Stomach (tissue), 9 donors: ENCODE measurements around the gene UHMK1. TPM values are rescaled to one million over a fixed set of nuclear protein-coding genes. Genes with fewer than 3 reads are reported as not detected.
"Not testable (repeated sequence)": the region's sequence is repeated elsewhere in the genome, so short reads cannot be mapped to it uniquely, and the experiment has no call there.

ENCODE experiments used
- DNase-seq, 2 donors: peaks; one replicate each; pipeline versions ENCODE4 v3.0.0 to v3.0.0-alpha.2; 2013 to 2019
- H3K27ac ChIP-seq, 5 donors: fragments of 200-600 bp in 4 of 5; sonication (generic) in 4 of 5; one replicate each; pipeline ENCODE4 v1.5.1; 2013 to 2019; ENCODE audit warnings: mild to moderate bottlenecking in 1 of 5, moderate library complexity in 1 of 5
- H3K27me3 ChIP-seq, 3 donors: fragments of 200-600 bp; sonication (generic); one replicate each; pipeline ENCODE4 v1.5.1; 2017 to 2019; ENCODE audit warnings: mixed run types in 1 of 3
- H3K36me3 ChIP-seq, 4 donors: fragments of 200-600 bp; sonication (generic); 1 replicate in 3 of 4; 2 replicates in 1 of 4; pipeline ENCODE4 v1.5.1; 2016 to 2019
- H3K4me1 ChIP-seq, 4 donors: fragments of 200-600 bp; sonication (generic); one replicate each; pipeline ENCODE4 v1.5.1; 2016 to 2019
- H3K4me3 ChIP-seq, 4 donors: fragments of 200-600 bp; sonication (generic) in 3 of 4; one replicate each; pipeline ENCODE4 v1.5.1; 2016 to 2019; ENCODE audit warnings: mild to moderate bottlenecking in 1 of 4
- H3K9me3 ChIP-seq, 4 donors: fragments of 200-600 bp; sonication (generic); one replicate each; pipeline ENCODE4 v1.5.1; 2016 to 2019
- CTCF ChIP-seq, 7 experiments: fragments of 450-650 bp in 4 of 7; fragments of 200-600 bp in 3 of 7; sonication (generic) in 3 of 7; IDR thresholded peaks; one replicate each; pipeline ENCODE4 v1.5.1; 2016 to 2019; ENCODE audit warnings: antibody characterized with exemption in 7 of 7, control low read depth in 2 of 7, mild to moderate bottlenecking in 1 of 7
- EP300 ChIP-seq: sonication (generic); formaldehyde crosslinking; IDR thresholded peaks from one replicate; pipeline ENCODE4 v1.6.1; 2017; ENCODE audit warnings: antibody characterized with exemption
- POLR2A ChIP-seq, 4 donors: fragments of 450-650 bp; IDR thresholded peaks; one replicate each; pipeline ENCODE4 v1.6.1; 2016; ENCODE audit warnings: antibody characterized with exemption in 4 of 4, control low read depth in 2 of 4, mild to moderate bottlenecking in 1 of 4, moderate library complexity in 1 of 4
- POLR2AphosphoS5 ChIP-seq, 3 donors: sonication (generic); formaldehyde crosslinking; IDR thresholded peaks; one replicate each; pipeline ENCODE4 v1.6.1; 2016; ENCODE audit warnings: antibody characterized with exemption in 3 of 3
- WGBS, 5 donors: extraction: QIAGEN DNeasy Blood & Tissue Kit in 3 of 5; methylation state at CpG; one replicate each; pipeline versions ENCODE4 v1.1.5 to v1.1.7; 2013 to 2018; 5-methylcytosine and 5-hydroxymethylcytosine counted together
- intact Hi-C: fragments of 100-400 bp; cut with DNase I; formaldehyde crosslinking; loops from one replicate; pipeline ENCODE4 v1.15.1; 2023; ENCODE audit warnings: low total_unique reads
- polyA plus RNA-seq, 3 donors: library from polyadenylated mRNA; stranded (reverse); fragments of 200-250 nt; gene quantifications; one replicate each; pipeline ENCODE4 v1.2.3, GENCODE V29; 2013
- total RNA-seq, 5 donors: library from RNA; depleted of rRNA; stranded (reverse); fragments of >200 nt; gene quantifications; one replicate each; pipeline versions ENCODE4 v1.1.0 to v1.2.3, GENCODE V29; 2014 to 2016
- donor health status: healthy with polysubstance abuse.
- donor health status: Bipolar disorder and iron deficiency.
- donor health status: healthy.

The UHMK1 gene
- total and polyA plus RNA-seq, 8 donors, result 2.9 to 80.6 (median 19.8) TPM

GRCh38 chr1:162566870-162567269, 69.3 kb downstream of the UHMK1 start:
- intact Hi-C loops, result no loop called here
- TF ChIP-seq POLR2AphosphoS5 (IDR thresholded peaks at IDR 0.05) (peak in 1 of 3 donors; percentile 28), POLR2A (IDR thresholded peaks at IDR 0.05) (no peak), EP300 (no peak)
- no peak for DNase-seq
- peaks cover 5 to 29% (median 21%) of the 10 kb centered on the region in 4 donors for H3K36me3 ChIP-seq
- H3K4me3 ChIP-seq, result no peak overlapping the region
- no peaks in the 10 kb centered on the region for H3K27me3 ChIP-seq
- H3K4me1 ChIP-seq, result peaks cover 30 to 95% (median 77%) of the 10 kb centered on the region in 4 donors
- 54 to 80% (median 74%) methylated on average over 1 of the region's 1 CpG for WGBS, 5 donors
- no peaks in the 10 kb centered on the region for H3K9me3 ChIP-seq
- H3K27ac ChIP-seq, result peak overlapping the region in 3 of 5 donors; percentile 36 to 86 (median 36)

- 15 to 32% (median 21%) methylated on average over 4 of the region's 4 CpGs for WGBS, 5 donors
- Histone ChIP-seq H3K4me3 (peak overlapping the region in 1 of 4 donors; percentile 4), H3K4me1 (peaks cover 36 to 96% (median 76%) of the 10 kb centered on the region in 4 donors), H3K36me3 (peaks cover 5 to 29% (median 21%) of the 10 kb centered on the region in 4 donors), H3K27me3 (no peaks in the 10 kb centered on the region), H3K27ac (peak overlapping the region in 4 of 5 donors; percentile 47 to 86 (median 66)), H3K9me3 (no peaks in the 10 kb centered on the region)
- intact Hi-C loops, result no loop called here
- peak in 1 of 2 donors; percentile 59 for DNase-seq
- TF ChIP-seq CTCF (IDR thresholded peaks at IDR 0.05) (no peak), POLR2A (IDR thresholded peaks at IDR 0.05) (no peak), EP300 (no peak), POLR2AphosphoS5 (IDR thresholded peaks at IDR 0.05) (no peak)
These were observed 71.2 kb downstream of the UHMK1 start for GRCh38 chr1:162568802-162569201.

- TF ChIP-seq POLR2A (IDR thresholded peaks at IDR 0.05) (no peak), EP300 (no peak), CTCF (IDR thresholded peaks at IDR 0.05) (no peak), POLR2AphosphoS5 (IDR thresholded peaks at IDR 0.05) (no peak)
- Histone ChIP-seq H3K4me3 (no peak overlapping the region), H3K27ac (peak overlapping the region in 3 of 5 donors; percentile 47 to 72 (median 50)), H3K9me3 (no peaks in the 10 kb centered on the region), H3K27me3 (no peaks in the 10 kb centered on the region), H3K4me1 (peaks cover 31 to 86% (median 66%) of the 10 kb centered on the region in 4 donors), H3K36me3 (peaks cover 5 to 28% (median 20%) of the 10 kb centered on the region in 4 donors)
- whole genome bisulfite sequencing, 5 donors, result 48 to 71% (median 51%) methylated on average over 1 of the region's 1 CpG
- intact Hi-C loops, result no loop called here
- peak in 1 of 2 donors; percentile 27 for DNase-seq
These were observed 73.1 kb downstream of the UHMK1 start for GRCh38 chr1:162570718-162571117.

- H3K27me3 ChIP-seq, H3K4me3 ChIP-seq, DNase-seq, H3K9me3 ChIP-seq, intact Hi-C loops: not testable (repeated sequence)
- H3K36me3 ChIP-seq, result peaks cover 5 to 26% (median 17%) of the 10 kb centered on the region in 4 donors
- peaks cover 31 to 82% (median 63%) of the 10 kb centered on the region in 4 donors for H3K4me1 ChIP-seq
- peak overlapping the region in 4 of 5 donors; percentile 47 to 79 (median 61) for H3K27ac ChIP-seq
- WGBS, 5 donors, result 53 to 74% (median 64%) methylated on average over 7 of the region's 7 CpGs
These were observed 73.5 kb downstream of the UHMK1 start for GRCh38 chr1:162571121-162571520.

- H3K4me1 ChIP-seq, result peaks cover 31 to 76% (median 58%) of the 10 kb centered on the region in 4 donors
- no peaks in the 10 kb centered on the region for H3K27me3 ChIP-seq
- WGBS, 5 donors, result 22 to 50% (median 28%) methylated on average over 1 of the region's 1 CpG
- DNase-seq, result peak in 1 of 2 donors; percentile 16
- peak overlapping the region in 4 of 5 donors; percentile 26 to 72 (median 38) for H3K27ac ChIP-seq
- no peak for TF ChIP-seq EP300
- intact Hi-C loops, result no loop called here
- H3K36me3 ChIP-seq, result peaks cover 2 to 25% (median 16%) of the 10 kb centered on the region in 4 donors
- no peak overlapping the region for H3K4me3 ChIP-seq
- no peaks in the 10 kb centered on the region for H3K9me3 ChIP-seq
These were observed 74.1 kb downstream of the UHMK1 start for GRCh38 chr1:162571696-162572095.

GRCh38 chr1:162573136-162573535, 75.5 kb downstream of the UHMK1 start:
- intact Hi-C loops, result no loop called here
- H3K4me1 ChIP-seq, result peaks cover 30 to 71% (median 44%) of the 10 kb centered on the region in 4 donors
- 39 to 70% (median 64%) methylated on average over 1 of the region's 1 CpG for WGBS, 5 donors
- no peak for TF ChIP-seq EP300
- no peak for TF ChIP-seq POLR2AphosphoS5 (IDR thresholded peaks at IDR 0.05)
- no peak for TF ChIP-seq CTCF (IDR thresholded peaks at IDR 0.05)
- no peak for TF ChIP-seq POLR2A (IDR thresholded peaks at IDR 0.05)
- H3K9me3 ChIP-seq, result no peaks in the 10 kb centered on the region
- peak overlapping the region in 1 of 5 donors; percentile 72 for H3K27ac ChIP-seq
- H3K27me3 ChIP-seq, result no peaks in the 10 kb centered on the region
- no peak for DNase-seq
- H3K36me3 ChIP-seq, result peaks cover 5 to 25% (median 21%) of the 10 kb centered on the region in 4 donors
- no peak overlapping the region for H3K4me3 ChIP-seq
